ENCODE results near the gene ATAD5.

- TF ChIP-seq CTCF (IDR thresholded peaks at IDR 0.05) (no peak), POLR2A (IDR thresholded peaks at IDR 0.05) (no peak)
Observed at GRCh38 chr17:30831257-30831656, 509 bp upstream of the ATAD5 start.
